Measurements from ENCODE around the gene CFDP1. TPM values are rescaled to one million over a fixed set of nuclear protein-coding genes. Genes with fewer than 3 reads are reported as not detected.

The CFDP1 gene
- total and polyA plus RNA-seq, 2 of the 13 experiments (the other 11 are each of a cell fraction or from before 2014, with no cell fraction given): 78.6 to 153 TPM

DNA sequence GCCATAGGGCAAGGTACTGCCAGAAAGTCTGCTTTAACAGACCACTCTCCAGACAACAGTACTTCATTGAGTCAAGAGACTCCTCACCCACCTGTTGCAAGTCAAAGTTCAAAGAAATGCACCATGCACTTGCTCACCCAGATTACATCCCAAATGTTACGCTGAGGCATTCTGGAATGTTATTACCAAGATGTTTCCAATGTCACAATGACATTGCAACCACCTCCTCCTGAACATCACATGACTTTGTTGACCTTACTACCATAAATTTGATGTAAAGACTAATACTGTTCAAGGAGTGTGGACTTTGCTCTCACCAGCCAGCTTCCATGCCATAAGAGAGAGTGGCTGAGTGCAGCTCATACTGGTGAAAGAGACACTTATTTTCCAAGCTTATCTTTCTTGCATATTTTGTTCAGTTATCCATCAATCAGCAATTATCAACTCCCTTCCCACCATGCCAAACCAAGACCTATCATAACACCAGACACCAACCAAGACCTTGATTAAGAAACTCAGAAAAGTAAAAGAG, 123.3 kb downstream of the CFDP1 start (continued):
- TF ChIP-seq, protein P1, sequence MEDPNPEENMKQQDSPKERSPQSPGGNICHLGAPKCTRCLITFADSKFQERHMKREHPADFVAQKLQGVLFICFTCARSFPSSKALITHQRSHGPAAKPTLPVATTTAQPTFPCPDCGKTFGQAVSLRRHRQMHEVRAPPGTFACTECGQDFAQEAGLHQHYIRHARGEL (CRISPR knock-in tag; IDR thresholded peaks at IDR 0.05): no peak
- TF ChIP-seq ZNF263 (CRISPR knock-in tag; IDR thresholded peaks at IDR 0.05) (0 out of 2 replicates have a peak, but pooled peaks have one; percentile 29), SP5 (CRISPR knock-in tag; IDR thresholded peaks at IDR 0.05; ENCODE audit: borderline replicate concordance, low read depth) (peak; percentile 65), ZNF264 (CRISPR knock-in tag; IDR thresholded peaks at IDR 0.05) (peak; percentile 77), SKI (IDR thresholded peaks at IDR 0.05; ENCODE audit: partially characterized antibody) (peak; percentile 91), ZNF646 (CRISPR knock-in tag; IDR thresholded peaks at IDR 0.05) (no peak), PCBP2 (optimal IDR thresholded peaks at IDR 0.05; ENCODE audit: low read depth, low read length, poor library complexity, severe bottlenecking) (no peak), HMGXB3 (CRISPR knock-in tag; IDR thresholded peaks at IDR 0.05; ENCODE audit: borderline replicate concordance) (0 out of 2 replicates have a peak, but pooled peaks have one; percentile 27), THAP9 (CRISPR knock-in tag; IDR thresholded peaks at IDR 0.05; ENCODE audit: borderline replicate concordance) (no peak), ZNF235 (CRISPR knock-in tag; IDR thresholded peaks at IDR 0.05; ENCODE audit: borderline replicate concordance) (no peak), ZNF773 (CRISPR knock-in tag; IDR thresholded peaks at IDR 0.05; ENCODE audit: borderline replicate concordance) (no peak), SNRNP70 (IDR thresholded peaks at IDR 0.05; ENCODE audit: low read depth, low read length) (no peak), ZNF253 (CRISPR knock-in tag; IDR thresholded peaks at IDR 0.05; ENCODE audit: borderline replicate concordance) (no peak), ZNF777 (CRISPR knock-in tag; IDR thresholded peaks at IDR 0.05) (no peak), MTF2 (CRISPR knock-in tag; IDR thresholded peaks at IDR 0.05; ENCODE audit: borderline replicate concordance) (no peak)

All from HepG2 (cell line).